Measurements from ENCODE around the gene CLVS2.

DNA sequence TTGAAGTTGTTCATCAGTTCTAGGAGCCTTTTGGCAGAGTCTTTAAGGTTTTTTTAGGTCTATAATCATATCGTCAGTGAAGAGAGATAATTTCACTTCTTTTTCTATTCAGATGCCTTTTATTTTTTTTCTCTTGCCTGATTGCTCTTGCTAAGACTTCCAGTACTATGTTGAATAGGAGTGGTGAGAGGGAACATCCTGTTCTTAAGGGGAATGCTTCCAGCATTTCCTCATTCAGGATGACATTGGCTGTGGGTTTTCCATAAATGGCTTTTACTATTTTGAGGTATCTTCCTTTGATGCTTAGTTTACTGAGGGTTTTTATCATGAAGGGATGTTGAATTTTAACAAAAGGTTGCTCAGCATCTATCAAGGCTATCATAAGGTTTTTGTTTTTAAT, 109.5 kb downstream of the CLVS2 start:
- TF ChIP-seq, protein P1, sequence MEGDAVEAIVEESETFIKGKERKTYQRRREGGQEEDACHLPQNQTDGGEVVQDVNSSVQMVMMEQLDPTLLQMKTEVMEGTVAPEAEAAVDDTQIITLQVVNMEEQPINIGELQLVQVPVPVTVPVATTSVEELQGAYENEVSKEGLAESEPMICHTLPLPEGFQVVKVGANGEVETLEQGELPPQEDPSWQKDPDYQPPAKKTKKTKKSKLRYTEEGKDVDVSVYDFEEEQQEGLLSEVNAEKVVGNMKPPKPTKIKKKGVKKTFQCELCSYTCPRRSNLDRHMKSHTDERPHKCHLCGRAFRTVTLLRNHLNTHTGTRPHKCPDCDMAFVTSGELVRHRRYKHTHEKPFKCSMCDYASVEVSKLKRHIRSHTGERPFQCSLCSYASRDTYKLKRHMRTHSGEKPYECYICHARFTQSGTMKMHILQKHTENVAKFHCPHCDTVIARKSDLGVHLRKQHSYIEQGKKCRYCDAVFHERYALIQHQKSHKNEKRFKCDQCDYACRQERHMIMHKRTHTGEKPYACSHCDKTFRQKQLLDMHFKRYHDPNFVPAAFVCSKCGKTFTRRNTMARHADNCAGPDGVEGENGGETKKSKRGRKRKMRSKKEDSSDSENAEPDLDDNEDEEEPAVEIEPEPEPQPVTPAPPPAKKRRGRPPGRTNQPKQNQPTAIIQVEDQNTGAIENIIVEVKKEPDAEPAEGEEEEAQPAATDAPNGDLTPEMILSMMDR (IDR thresholded peaks at IDR 0.05), result no peak
- TF ChIP-seq, protein P2, sequence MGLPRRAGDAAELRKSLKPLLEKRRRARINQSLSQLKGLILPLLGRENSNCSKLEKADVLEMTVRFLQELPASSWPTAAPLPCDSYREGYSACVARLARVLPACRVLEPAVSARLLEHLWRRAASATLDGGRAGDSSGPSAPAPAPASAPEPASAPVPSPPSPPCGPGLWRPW (IDR thresholded peaks at IDR 0.05), result no peak
- TF ChIP-seq POLR2A (IDR thresholded peaks at IDR 0.05; ENCODE audit: low read length) (no peak), SREBF2 (IDR thresholded peaks at IDR 0.05) (no peak), EP300 (IDR thresholded peaks at IDR 0.05) (no peak)
- TF ChIP-seq, protein P3, sequence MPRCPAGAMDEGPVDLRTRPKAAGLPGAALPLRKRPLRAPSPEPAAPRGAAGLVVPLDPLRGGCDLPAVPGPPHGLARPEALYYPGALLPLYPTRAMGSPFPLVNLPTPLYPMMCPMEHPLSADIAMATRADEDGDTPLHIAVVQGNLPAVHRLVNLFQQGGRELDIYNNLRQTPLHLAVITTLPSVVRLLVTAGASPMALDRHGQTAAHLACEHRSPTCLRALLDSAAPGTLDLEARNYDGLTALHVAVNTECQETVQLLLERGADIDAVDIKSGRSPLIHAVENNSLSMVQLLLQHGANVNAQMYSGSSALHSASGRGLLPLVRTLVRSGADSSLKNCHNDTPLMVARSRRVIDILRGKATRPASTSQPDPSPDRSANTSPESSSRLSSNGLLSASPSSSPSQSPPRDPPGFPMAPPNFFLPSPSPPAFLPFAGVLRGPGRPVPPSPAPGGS (IDR thresholded peaks at IDR 0.05), result no peak

Data from A549 (cell line).